Ovary (tissue), 3 donors: ENCODE data around the gene HEXD.

Source experiments
- CTCF ChIP-seq, 3 donors: fragments of 450-650 bp in 2 of 3; fragments of 200-600 bp in 1 of 3; IDR thresholded peaks; one replicate each; pipeline versions ENCODE4 v1.5.1 to v1.8.0; 2016 to 2022; ENCODE audit warnings: antibody characterized with exemption in 3 of 3, mild to moderate bottlenecking in 1 of 3
- POLR2A ChIP-seq: fragments of 450-650 bp; IDR thresholded peaks from one replicate; pipeline ENCODE4 v1.6.1; 2017; ENCODE audit warnings: antibody characterized with exemption, mild to moderate bottlenecking, moderate library complexity
- donor health status: DM: no; HTN: no; CAD: no.

DNA sequence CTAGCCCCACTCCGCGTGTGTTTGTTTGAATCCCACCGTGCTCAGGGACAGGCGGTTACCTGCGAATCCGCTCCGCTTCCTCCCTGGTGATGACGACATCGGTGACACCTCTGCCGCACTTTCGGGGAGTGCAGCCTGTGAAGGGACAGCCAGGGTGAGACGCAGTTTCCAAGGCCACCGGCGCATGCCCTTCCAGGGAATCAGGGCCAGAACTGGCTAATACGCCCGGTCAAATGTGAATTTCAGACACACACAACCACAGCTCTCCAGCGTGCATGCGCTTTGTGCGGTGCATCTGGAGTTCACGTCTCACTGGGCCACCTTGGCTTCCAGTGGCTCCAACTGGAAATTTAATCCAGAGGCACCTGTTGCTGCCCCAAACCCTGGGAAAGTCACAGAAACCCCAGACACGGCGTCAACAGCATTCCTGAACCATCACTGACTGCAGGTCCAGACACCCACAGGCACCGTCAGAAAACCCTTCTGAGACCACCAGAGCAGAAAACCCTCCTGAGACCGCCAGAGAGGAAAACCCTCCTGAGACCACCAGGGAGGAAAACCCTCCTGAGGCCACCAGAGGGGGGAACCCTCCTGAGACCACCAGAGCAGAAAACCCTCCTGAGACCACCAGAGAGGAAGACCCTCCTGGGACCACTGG, 6.6 kb upstream of the HEXD start:
- no peak for TF ChIP-seq POLR2A
- TF ChIP-seq CTCF (IDR thresholded peaks at IDR 0.05), result no peak
